RWPE1 (cell line): ENCODE measurements around the gene LRRC10B.

ENCODE experiments used
- CTCF ChIA-PET: fragments of 350-600 bp; sonication (Branson Sonifier 250); formaldehyde crosslinking; extraction: SDS; loops from one replicate; lab custom pipeline; 2021; lab: Yijun Ruan, JAX
- POLR2A ChIA-PET: fragments of 400-600 bp; formaldehyde crosslinking; extraction: SDS; loops from one replicate; lab custom pipeline; 2020; ENCODE audit warnings: antibody characterized with exemption; ENCODE audit not compliant: low non-redundant PET; lab: Yijun Ruan, JAX
- DNase-seq: peaks from one replicate; pipeline ENCODE4 v3.0.0; 2012; ENCODE audit warnings: low spot score
- H3K27ac ChIP-seq: fragments of 450-650 bp; 2 replicates; pipeline ENCODE4 v1.5.1; 2017
- TF ChIP-seq, protein P1 (sequence below): fragments of 450-650 bp; conservative IDR thresholded peaks from 2 replicates; pipeline ENCODE4 v1.5.1; 2017; ENCODE audit warnings: low read depth, mild to moderate bottlenecking

LRRC10B gene

DNA sequence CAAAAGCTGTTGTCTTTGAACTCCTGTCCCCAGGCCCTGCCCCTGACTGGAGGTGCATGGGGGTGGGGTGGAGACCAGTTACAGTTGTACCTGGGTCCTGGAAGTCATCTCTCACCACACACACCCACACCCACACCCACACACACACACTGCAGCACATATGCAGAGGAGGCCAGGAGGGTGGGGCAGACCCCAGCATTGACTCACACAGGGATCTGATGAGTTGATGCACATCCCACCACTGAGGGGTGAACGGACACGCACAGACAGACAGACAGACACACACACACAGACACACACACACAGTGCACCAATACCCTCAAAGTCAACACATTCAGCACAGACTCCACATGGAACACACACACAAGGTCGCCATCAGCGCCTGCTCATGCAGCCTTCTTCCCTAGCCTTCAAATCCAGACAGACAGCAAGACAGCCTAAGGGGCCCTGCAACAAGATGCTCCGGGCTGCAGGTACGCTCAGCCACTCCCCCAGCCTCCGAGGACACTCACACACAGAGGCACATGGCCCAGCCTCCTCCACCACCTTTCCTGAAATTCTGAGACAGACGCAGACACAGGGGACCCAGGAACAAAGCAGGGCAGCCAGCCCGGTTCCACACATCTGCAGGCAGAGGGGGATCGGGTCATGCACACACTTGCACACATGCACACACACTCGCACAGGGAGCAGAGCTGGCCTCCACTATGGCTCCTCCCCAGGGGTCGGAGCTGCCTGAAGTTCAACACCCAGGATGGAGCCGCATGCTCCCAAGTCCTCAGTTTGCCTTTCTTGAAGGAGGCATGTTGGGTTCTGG, 45.8 kb downstream of the LRRC10B start:
- no peak overlapping the region for H3K27ac ChIP-seq
- TF ChIP-seq, protein P1, sequence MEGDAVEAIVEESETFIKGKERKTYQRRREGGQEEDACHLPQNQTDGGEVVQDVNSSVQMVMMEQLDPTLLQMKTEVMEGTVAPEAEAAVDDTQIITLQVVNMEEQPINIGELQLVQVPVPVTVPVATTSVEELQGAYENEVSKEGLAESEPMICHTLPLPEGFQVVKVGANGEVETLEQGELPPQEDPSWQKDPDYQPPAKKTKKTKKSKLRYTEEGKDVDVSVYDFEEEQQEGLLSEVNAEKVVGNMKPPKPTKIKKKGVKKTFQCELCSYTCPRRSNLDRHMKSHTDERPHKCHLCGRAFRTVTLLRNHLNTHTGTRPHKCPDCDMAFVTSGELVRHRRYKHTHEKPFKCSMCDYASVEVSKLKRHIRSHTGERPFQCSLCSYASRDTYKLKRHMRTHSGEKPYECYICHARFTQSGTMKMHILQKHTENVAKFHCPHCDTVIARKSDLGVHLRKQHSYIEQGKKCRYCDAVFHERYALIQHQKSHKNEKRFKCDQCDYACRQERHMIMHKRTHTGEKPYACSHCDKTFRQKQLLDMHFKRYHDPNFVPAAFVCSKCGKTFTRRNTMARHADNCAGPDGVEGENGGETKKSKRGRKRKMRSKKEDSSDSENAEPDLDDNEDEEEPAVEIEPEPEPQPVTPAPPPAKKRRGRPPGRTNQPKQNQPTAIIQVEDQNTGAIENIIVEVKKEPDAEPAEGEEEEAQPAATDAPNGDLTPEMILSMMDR = no peak
- CTCF ChIA-PET = interaction anchor here (0.7 to 1.2 kb wide), 5 partner anchors 13 to 108 kb away, joined by 3 to 5 read pairs (median 3); no protein-coding TSS in a partner anchor
- POLR2A ChIA-PET = no interaction called here
- DNase-seq = no peak

DNA sequence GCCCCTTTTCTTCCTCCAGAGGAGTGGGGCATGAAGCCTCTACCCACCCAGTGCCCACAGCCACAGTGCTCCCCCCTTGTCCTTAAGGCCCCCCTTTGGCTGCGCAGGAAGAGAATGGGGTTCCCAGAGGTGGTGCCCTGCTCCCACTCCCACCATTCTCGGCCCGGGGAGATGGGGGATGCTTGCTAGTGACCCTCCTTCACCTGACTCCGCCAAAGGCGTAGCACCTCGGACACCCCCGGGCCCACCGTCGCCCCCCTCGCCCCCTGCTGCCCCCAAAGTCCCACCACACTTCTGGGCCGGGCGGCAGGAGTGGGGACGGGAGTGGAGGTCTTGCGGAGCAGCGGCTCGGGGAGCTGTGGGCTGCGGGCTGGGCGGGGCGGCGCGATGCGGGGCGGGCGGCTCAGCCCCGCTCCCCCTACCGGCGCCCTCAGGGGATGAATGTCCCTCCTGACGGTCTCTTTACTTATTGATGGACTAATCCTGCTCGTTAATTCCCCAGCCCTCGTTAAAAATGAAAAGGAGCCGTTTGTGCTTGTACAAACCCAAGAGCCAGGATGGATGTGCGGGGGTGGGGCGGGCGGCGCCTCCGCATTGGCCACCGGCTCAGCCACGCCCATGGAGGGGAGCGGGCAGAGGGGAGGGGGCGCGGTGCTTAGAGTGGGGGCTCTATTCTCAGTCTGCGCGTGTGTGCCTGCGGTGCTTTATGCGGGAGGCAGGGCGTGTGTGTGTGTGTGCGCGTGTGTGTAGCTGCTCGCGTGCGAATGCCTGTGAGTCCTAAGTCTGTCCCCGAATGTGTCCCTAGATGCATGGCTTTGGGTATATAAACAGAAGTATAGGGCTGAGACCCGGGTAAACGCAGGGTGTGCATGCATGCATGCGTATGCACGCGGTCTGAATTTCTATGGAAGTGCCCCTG, 46.8 kb downstream of the LRRC10B start:
- no peak for DNase-seq
- ChIA-PET POLR2A (no interaction called here), CTCF (interaction anchor here (0.5 to 1.1 kb wide), 3 partner anchors 12 to 46 kb away, joined by 3 to 4 read pairs (median 3); no protein-coding TSS in a partner anchor)
- H3K27ac ChIP-seq = no peak overlapping the region
- TF ChIP-seq, protein P1 = no peak

DNA sequence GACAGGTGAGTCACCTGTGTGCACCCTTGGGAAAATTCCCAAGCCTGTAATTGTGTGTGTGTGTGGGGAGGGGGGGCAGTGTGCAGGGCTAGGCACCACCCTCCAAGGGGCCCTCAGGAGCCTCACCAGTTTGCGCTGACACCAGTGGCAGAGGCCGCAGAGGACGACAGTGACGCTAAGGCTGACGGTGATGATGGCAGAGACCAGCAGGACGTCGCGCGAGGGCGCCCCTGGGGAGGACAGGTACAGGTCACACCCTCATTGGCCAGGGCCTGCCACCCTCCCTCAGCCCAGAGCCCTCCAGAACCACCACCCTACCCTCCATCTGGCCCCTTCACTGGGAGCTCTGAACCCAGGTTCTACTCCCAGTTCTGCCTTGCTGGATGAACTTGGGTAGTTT, 47.4 kb downstream of the LRRC10B start:
- no peak for DNase-seq
- no peak overlapping the region for H3K27ac ChIP-seq
- TF ChIP-seq, protein P1 = no peak
- CTCF ChIA-PET = interaction anchor here (0.5 kb wide), 1 partner anchor 46 kb away, joined by 4 read pairs; no protein-coding TSS in a partner anchor
- POLR2A ChIA-PET = no interaction called here

DNA sequence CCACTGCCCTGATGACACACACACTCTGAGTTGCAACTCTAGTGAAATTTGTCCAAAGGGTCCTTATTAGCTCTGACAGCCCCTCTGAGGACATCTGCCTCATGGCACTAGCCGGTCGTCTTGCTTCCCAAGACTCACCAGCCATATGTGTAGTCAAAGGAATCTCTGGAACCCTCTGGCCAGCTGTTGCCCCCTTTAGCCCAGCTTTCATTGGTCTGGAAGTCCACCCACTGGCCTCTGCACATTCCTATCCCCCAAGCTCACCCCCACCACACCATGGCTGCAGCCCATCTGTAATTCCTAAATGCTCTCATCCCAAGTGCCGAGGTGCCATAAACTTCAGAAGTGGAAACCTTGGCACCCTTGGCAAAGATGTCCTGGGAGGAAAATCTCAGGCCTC, 48.1 kb downstream of the LRRC10B start:
- TF ChIP-seq, protein P1 = no peak
- no peak for DNase-seq
- ChIA-PET CTCF (interaction anchor here (0.6 kb wide), 1 partner anchor 11 kb away, joined by 3 read pairs; no protein-coding TSS in a partner anchor), POLR2A (no interaction called here)
- no peak overlapping the region for H3K27ac ChIP-seq
